Osteocyte (in vitro differentiated cells): ENCODE measurements around the gene NCOR2. TPM values are rescaled to one million over a fixed set of nuclear protein-coding genes. Genes with fewer than 3 reads are reported as not detected.

Experiments used
- DNase-seq: peaks from one replicate; pipeline ENCODE4 v3.0.0; 2021; ENCODE audit warnings: mixed read lengths; ENCODE audit not compliant: unreplicated experiment; ENCODE audit errors: extremely low spot score
- H3K27ac Mint-ChIP-seq: one replicate; pipeline ENCODE4 v1.8.0; 2021; ENCODE audit warnings: mild to moderate bottlenecking, mixed read lengths; ENCODE audit not compliant: unreplicated experiment
- H3K27me3 Mint-ChIP-seq: one replicate; pipeline ENCODE4 v1.8.0; 2021; ENCODE audit warnings: mixed read lengths; ENCODE audit not compliant: unreplicated experiment
- H3K36me3 Mint-ChIP-seq: one replicate; pipeline ENCODE4 v1.8.0; 2021; ENCODE audit warnings: mixed read lengths; ENCODE audit not compliant: unreplicated experiment
- H3K4me1 Mint-ChIP-seq: one replicate; pipeline ENCODE4 v1.8.0; 2021; ENCODE audit warnings: mixed read lengths; ENCODE audit not compliant: unreplicated experiment
- H3K4me3 Mint-ChIP-seq: one replicate; pipeline ENCODE4 v1.8.0; 2021; ENCODE audit warnings: mild to moderate bottlenecking, moderate library complexity, mixed read lengths; ENCODE audit not compliant: unreplicated experiment
- H3K9me3 Mint-ChIP-seq: one replicate; pipeline ENCODE4 v1.8.0; 2021; ENCODE audit warnings: mixed read lengths; ENCODE audit not compliant: unreplicated experiment
- CTCF ChIP-seq: fragments of 200-600 bp; sonication (generic); IDR thresholded peaks from 2 replicates; pipeline ENCODE4 v1.5.0; 2021; ENCODE audit warnings: antibody characterized with exemption, mild to moderate bottlenecking, moderate library complexity
- total RNA-seq: library from RNA; stranded (reverse); gene quantifications from 2 replicates; pipeline ENCODE4 v1.2.1, GENCODE V29; 2021

The NCOR2 gene
- total RNA-seq, 1 donor from 2014 or later = 362 TPM

DNA sequence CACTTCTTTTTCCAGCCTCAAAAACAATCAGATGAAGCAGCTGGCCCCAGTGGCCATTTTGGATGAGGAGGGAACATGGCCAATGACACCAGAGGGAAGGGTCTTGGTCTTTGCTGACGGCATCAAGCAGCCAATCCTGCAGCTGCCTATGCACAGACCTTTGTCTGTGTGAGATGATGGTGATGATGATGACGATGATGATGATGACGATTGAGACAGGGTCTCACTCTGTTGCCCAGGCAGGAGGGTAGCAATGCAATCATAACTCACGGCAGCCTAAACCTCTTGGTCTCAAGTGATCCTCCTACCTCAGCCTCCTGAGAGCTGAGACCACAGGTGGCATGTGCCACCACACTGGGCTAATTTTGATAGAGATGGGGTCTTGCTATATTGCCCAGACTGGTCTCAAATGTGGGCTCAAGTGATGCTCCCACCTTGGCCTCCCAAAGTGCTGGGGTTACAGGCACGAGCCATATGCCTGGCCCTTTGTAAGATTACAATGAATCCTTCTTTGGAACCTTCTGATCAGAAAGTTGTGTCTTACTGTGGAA lies 26.5 kb upstream of the NCOR2 start:
- Mint-ChIP-seq H3K9me3 (no peaks in the 10 kb centered on the region), H3K4me1 (peaks cover 10% of the 10 kb centered on the region), H3K27me3 (no peaks in the 10 kb centered on the region), H3K36me3 (no peaks in the 10 kb centered on the region), H3K27ac (no peak overlapping the region), H3K4me3 (no peak overlapping the region)
- TF ChIP-seq CTCF = no peak
- no peak for DNase-seq

- Mint-ChIP-seq H3K27ac (no peak overlapping the region), H3K9me3 (no peaks in the 10 kb centered on the region), H3K27me3 (no peaks in the 10 kb centered on the region), H3K36me3 (no peaks in the 10 kb centered on the region), H3K4me1 (peaks cover 15% of the 10 kb centered on the region), H3K4me3 (no peak overlapping the region)
- no peak for DNase-seq
- TF ChIP-seq CTCF = no peak
Observed at GRCh38 chr12:124593176-124593575, 25.8 kb upstream of the NCOR2 start.

GRCh38 chr12:124592481-124593160 lies 25.2 kb upstream of the NCOR2 start:
- Mint-ChIP-seq H3K27ac (no peak overlapping the region), H3K36me3 (no peaks in the 10 kb centered on the region)

GRCh38 chr12:124592050-124592449 lies 24.6 kb upstream of the NCOR2 start:
- DNase-seq = no peak
- no peak for TF ChIP-seq CTCF
- Mint-ChIP-seq H3K27me3 (no peaks in the 10 kb centered on the region), H3K4me1 (peaks cover 15% of the 10 kb centered on the region), H3K36me3 (no peaks in the 10 kb centered on the region), H3K9me3 (no peaks in the 10 kb centered on the region), H3K4me3 (no peak overlapping the region), H3K27ac (no peak overlapping the region)

More at GRCh38 chr12:124592481-124593160, 25.2 kb upstream of the NCOR2 start:
- Mint-ChIP-seq H3K27me3 (no peaks in the 10 kb centered on the region), H3K9me3 (no peaks in the 10 kb centered on the region), H3K4me3 (no peak overlapping the region), H3K4me1 (peaks cover 15% of the 10 kb centered on the region)
- no peak for DNase-seq
- TF ChIP-seq CTCF = no peak

GRCh38 chr12:124590447-124590846 lies 23.0 kb upstream of the NCOR2 start:
- DNase-seq = no peak
- Mint-ChIP-seq H3K4me1 (peaks cover 15% of the 10 kb centered on the region), H3K4me3 (no peak overlapping the region), H3K36me3 (no peaks in the 10 kb centered on the region), H3K27ac (no peak overlapping the region), H3K27me3 (no peaks in the 10 kb centered on the region), H3K9me3 (no peaks in the 10 kb centered on the region)
- no peak for TF ChIP-seq CTCF
